AG09309 (cell line): ENCODE results near the gene PFDN4.
"Not testable (repeated sequence)": the region's sequence is repeated elsewhere in the genome, so short reads cannot be mapped to it uniquely, and the experiment has no call there.

Experiments
- DNase-seq: peaks from one replicate; pipeline ENCODE4 v3.0.0-alpha.2; 2010; ENCODE audit warnings: low read depth
- H3K4me3 ChIP-seq: 2 replicates; pipeline ENCODE4 v1.5.1; 2011; ENCODE audit warnings: mild to moderate bottlenecking, low read depth, low read length, moderate library complexity; ENCODE audit not compliant: control insufficient read depth
- CTCF ChIP-seq: IDR thresholded peaks from 2 replicates; pipeline ENCODE4 v1.5.1; 2011; ENCODE audit warnings: mild to moderate bottlenecking, low read depth, low read length, inconsistent platforms; ENCODE audit not compliant: insufficient read depth, control insufficient read depth; ENCODE audit errors: missing control alignments

PFDN4 gene

GRCh38 chr20:54263116-54263690 lies 55.3 kb downstream of the PFDN4 start:
- TF ChIP-seq CTCF, result no peak
- H3K4me3 ChIP-seq, result no peak overlapping the region
- no peak for DNase-seq

- DNase-seq, H3K4me3 ChIP-seq: not testable (repeated sequence)
Measured at GRCh38 chr20:54265791-54266190, 57.9 kb downstream of the PFDN4 start.

GRCh38 chr20:54266844-54267243 lies 59.0 kb downstream of the PFDN4 start:
- H3K4me3 ChIP-seq, result no peak overlapping the region
- no peak for DNase-seq
- no peak for TF ChIP-seq CTCF

- TF ChIP-seq CTCF, result no peak
- H3K4me3 ChIP-seq, result no peak overlapping the region
- DNase-seq, result no peak
Measured at GRCh38 chr20:54267483-54268003, 59.7 kb downstream of the PFDN4 start.

- no peak for DNase-seq
- no peak overlapping the region for H3K4me3 ChIP-seq
- no peak for TF ChIP-seq CTCF
Measured at GRCh38 chr20:54268941-54269340, 61.1 kb downstream of the PFDN4 start.
